H9 (cell line): ENCODE measurements around the gene PCSK6. TPM values are rescaled to one million over a fixed set of nuclear protein-coding genes. Genes with fewer than 3 reads are reported as not detected.

Experiments used
- DNase-seq: peaks from one replicate; pipeline ENCODE4 v3.0.0-alpha.2; 2017
- H2AFZ ChIP-seq: one replicate; pipeline ENCODE4 v1.6.1; 2013; ENCODE audit warnings: mild to moderate bottlenecking, low read length, control low read depth, moderate library complexity
- H2AK5ac ChIP-seq: 2 replicates; pipeline ENCODE4 v1.6.1; 2013; ENCODE audit warnings: low read length, control low read depth, mixed read lengths; ENCODE audit not compliant: insufficient read length
- H2BK120ac ChIP-seq: one replicate; pipeline ENCODE4 v1.6.1; 2013; ENCODE audit warnings: low read depth, mild to moderate bottlenecking, low read length, control low read depth, inconsistent platforms; ENCODE audit not compliant: poor library complexity, severe bottlenecking
- H2BK12ac ChIP-seq: 2 replicates; pipeline ENCODE4 v1.6.1; 2013; ENCODE audit warnings: low read length, control low read depth, mixed read lengths, low read depth; ENCODE audit not compliant: insufficient read length
- H2BK15ac ChIP-seq: 2 replicates; pipeline ENCODE4 v1.6.1; 2013; ENCODE audit warnings: low read depth, low read length, control low read depth
- H2BK20ac ChIP-seq: one replicate; pipeline ENCODE4 v1.6.1; 2013; ENCODE audit warnings: low read depth, mild to moderate bottlenecking, low read length, control low read depth, inconsistent platforms; ENCODE audit not compliant: poor library complexity, severe bottlenecking
- H2BK5ac ChIP-seq: 2 replicates; pipeline ENCODE4 v1.6.1; 2013; ENCODE audit warnings: low read length, control low read depth, mixed read lengths; ENCODE audit not compliant: insufficient read length
- H3K14ac ChIP-seq: 2 replicates; pipeline ENCODE4 v1.6.1; 2013; ENCODE audit warnings: low read length, control low read depth; ENCODE audit not compliant: insufficient read depth
- H3K18ac ChIP-seq: 2 replicates; pipeline ENCODE4 v1.6.1; 2013; ENCODE audit warnings: low read depth, mild to moderate bottlenecking, mixed read lengths, low read length, control low read depth; ENCODE audit not compliant: insufficient read length
- H3K23ac ChIP-seq: 2 replicates; pipeline ENCODE4 v1.6.1; 2013; ENCODE audit warnings: low read length, control low read depth, mixed read lengths, low read depth; ENCODE audit not compliant: insufficient read length
- H3K23me2 ChIP-seq: 2 replicates; pipeline ENCODE4 v1.6.1; 2013; ENCODE audit warnings: low read depth, mild to moderate bottlenecking, mixed read lengths, low read length, control low read depth; ENCODE audit not compliant: insufficient read length, poor library complexity, severe bottlenecking
- H3K27ac ChIP-seq: 2 replicates; pipeline ENCODE4 v1.5.1; 2013; ENCODE audit warnings: low read length, control low read depth, mixed read lengths, low read depth; ENCODE audit not compliant: insufficient read length
- H3K27me3 ChIP-seq: 2 replicates; pipeline ENCODE4 v1.6.1; 2013; ENCODE audit warnings: low read length, control low read depth, inconsistent platforms; ENCODE audit not compliant: insufficient read depth
- H3K4ac ChIP-seq: 2 replicates; pipeline ENCODE4 v1.6.1; 2013; ENCODE audit warnings: low read depth, mild to moderate bottlenecking, control low read depth, inconsistent platforms, low read length, moderate library complexity
- H3K4me1 ChIP-seq: 2 replicates; pipeline ENCODE4 v1.6.1; 2013; ENCODE audit warnings: low read length, control low read depth, inconsistent platforms; ENCODE audit not compliant: insufficient read depth
- H3K4me2 ChIP-seq: 2 replicates; pipeline ENCODE4 v1.6.1; 2013; ENCODE audit warnings: low read length, control low read depth, mixed read lengths; ENCODE audit not compliant: insufficient read length, insufficient read depth
- H3K56ac ChIP-seq: 2 replicates; pipeline ENCODE4 v1.6.1; 2013; ENCODE audit warnings: low read depth, mild to moderate bottlenecking, mixed read lengths, low read length, control low read depth; ENCODE audit not compliant: insufficient read length
- H3K79me1 ChIP-seq: 2 replicates; pipeline ENCODE4 v1.6.1; 2013; ENCODE audit warnings: low read depth, mild to moderate bottlenecking, moderate library complexity, low read length, control low read depth, inconsistent platforms; ENCODE audit not compliant: insufficient read depth, poor library complexity, severe bottlenecking
- H3K79me2 ChIP-seq: 2 replicates; pipeline ENCODE4 v1.6.1; 2013; ENCODE audit warnings: low read length, control low read depth, inconsistent platforms; ENCODE audit not compliant: insufficient read depth
- H3K9ac ChIP-seq: 2 replicates; pipeline ENCODE4 v1.6.1; 2013; ENCODE audit warnings: low read length, control low read depth, mixed read lengths; ENCODE audit not compliant: insufficient read length; ENCODE audit errors: extremely low read depth
- H3K9me3 ChIP-seq: one replicate; pipeline ENCODE4 v1.6.1; 2013; ENCODE audit warnings: low read depth, low read length, inconsistent platforms; ENCODE audit not compliant: control insufficient read depth
- H3T11ph ChIP-seq: one replicate; pipeline ENCODE4 v1.6.1; 2013; ENCODE audit warnings: mild to moderate bottlenecking, low read length, control low read depth, inconsistent platforms
- H4K20me1 ChIP-seq: one replicate; pipeline ENCODE4 v1.6.1; 2013; ENCODE audit not compliant: control insufficient read depth, insufficient read length, insufficient read depth
- H4K5ac ChIP-seq: 2 replicates; pipeline ENCODE4 v1.6.1; 2013; ENCODE audit warnings: low read depth, mild to moderate bottlenecking, mixed read lengths, low read length, control low read depth; ENCODE audit not compliant: insufficient read length
- H4K8ac ChIP-seq: replicated peaks from 2 replicates; pipeline ENCODE4 v1.6.1; 2013; ENCODE audit warnings: low read length, control low read depth, mixed read lengths, low read depth; ENCODE audit not compliant: insufficient read length
- H4K91ac ChIP-seq: 2 replicates; pipeline ENCODE4 v1.6.1; 2013; ENCODE audit warnings: low read depth, mild to moderate bottlenecking, moderate library complexity, mixed read lengths, low read length, control low read depth; ENCODE audit not compliant: insufficient read length
- H3K27ac Mint-ChIP-seq, 3 experiments: 2 replicates in 2 of 3; 3 replicates in 1 of 3; pipeline ENCODE4 v1.8.0; 2020 to 2021; ENCODE audit warnings: mixed read lengths in 3 of 3, mild to moderate bottlenecking in 1 of 3, moderate library complexity in 1 of 3
- H3K27me3 Mint-ChIP-seq: 2 replicates; pipeline ENCODE4 v1.8.0; 2021; ENCODE audit warnings: low read depth, mild to moderate bottlenecking, moderate library complexity, mixed read lengths
- H3K36me3 Mint-ChIP-seq, 3 experiments: 2 replicates in 2 of 3; 3 replicates in 1 of 3; pipeline ENCODE4 v1.8.0; 2020 to 2021; ENCODE audit warnings: low read depth in 3 of 3, mixed read lengths in 3 of 3; ENCODE audit not compliant: insufficient read depth in 1 of 3
- H3K4me1 Mint-ChIP-seq, 2 experiments: 2 replicates each; pipeline ENCODE4 v1.8.0; 2020; ENCODE audit warnings: mixed read lengths in 2 of 2
- H3K4me3 Mint-ChIP-seq, 2 experiments: 2 replicates in 1 of 2; 3 replicates in 1 of 2; pipeline ENCODE4 v1.8.0; 2020 to 2021; ENCODE audit warnings: mild to moderate bottlenecking in 2 of 2, mixed read lengths in 2 of 2, moderate library complexity in 1 of 2
- H3K9me3 Mint-ChIP-seq, 2 experiments: 2 replicates in 1 of 2; 3 replicates in 1 of 2; pipeline ENCODE4 v1.8.0; 2020; ENCODE audit warnings: mild to moderate bottlenecking in 2 of 2, mixed read lengths in 2 of 2, moderate library complexity in 1 of 2
- WGBS: extraction: QIAGEN DNeasy Blood & Tissue Kit; methylation state at CpG from one replicate; pipeline ENCODE4 v1.1.7; 2013; ENCODE audit warnings: missing lambda C conversion rate, low lambda C conversion rate, mixed read lengths; ENCODE audit not compliant: insufficient read length; ENCODE audit errors: extremely low coverage; 5-methylcytosine and 5-hydroxymethylcytosine counted together
- total RNA-seq: library from RNA; stranded (reverse); gene quantifications from 2 replicates; pipeline ENCODE4 v1.2.1, GENCODE V29; 2021
- TF ChIP-seq, protein P1 (sequence below): fragments of 200-600 bp; sonication (generic); conservative IDR thresholded peaks from 3 replicates; pipeline ENCODE4 v1.8.0; 2021; ENCODE audit warnings: antibody characterized with exemption, mild to moderate bottlenecking

Gene PCSK6
- total RNA-seq, 1 experiment from 2014 or later = 4.0 TPM

DNA sequence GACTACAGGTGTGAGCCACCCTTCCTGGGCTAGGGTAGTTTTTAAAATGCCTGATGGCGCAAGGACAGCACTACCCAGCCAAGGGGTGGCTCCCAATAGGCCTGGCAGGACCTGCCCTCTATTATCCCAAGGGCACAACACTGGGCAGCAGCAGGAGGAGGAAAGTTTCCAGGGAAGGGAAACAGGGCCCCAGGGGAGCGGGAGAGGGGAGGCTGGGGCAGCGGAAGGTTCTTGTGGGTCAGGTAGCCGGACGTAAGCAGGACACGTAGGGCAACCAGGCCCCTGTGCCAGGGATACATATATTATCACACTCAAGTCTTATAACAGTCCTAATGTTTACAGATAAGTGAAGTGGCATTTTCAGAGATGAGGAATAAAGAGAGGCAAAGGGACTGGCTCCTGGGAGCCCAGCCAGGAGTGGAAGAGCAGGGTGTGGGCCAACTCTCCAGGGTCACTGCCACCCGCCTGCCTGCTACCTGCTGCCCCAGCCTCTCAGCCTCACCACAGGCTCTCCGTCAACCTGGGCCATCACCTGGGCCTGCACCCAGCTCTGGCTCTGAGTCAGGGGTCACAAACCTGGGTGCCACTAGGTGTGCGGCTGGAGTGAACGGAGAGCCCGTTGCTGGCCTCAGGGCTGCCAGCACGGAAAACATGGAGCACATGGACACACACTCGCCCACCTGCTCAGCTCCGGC, 121.3 kb downstream of the PCSK6 start:
- peaks cover 3 to 14% of the 10 kb centered on the region in 2 experiments; a peak in 3 of 5 replicates for H3K9me3 Mint-ChIP-seq
- peaks cover 23 to 34% of the 10 kb centered on the region in 2 experiments for H3K4me1 Mint-ChIP-seq
- H4K8ac ChIP-seq = no peak overlapping the region
- no peak overlapping the region for H4K91ac ChIP-seq
- H3K4ac ChIP-seq = no peak overlapping the region
- H3K27me3 ChIP-seq = no peaks in the 10 kb centered on the region
- H2BK120ac ChIP-seq = no peak overlapping the region
- H3K18ac ChIP-seq = no peak overlapping the region
- no peak overlapping the region for H3K27ac Mint-ChIP-seq
- H2AK5ac ChIP-seq = no peak overlapping the region
- no peak overlapping the region for H4K5ac ChIP-seq
- no peak overlapping the region for H3K9ac ChIP-seq
- H3T11ph ChIP-seq = no peak overlapping the region
- H3K4me2 ChIP-seq = no peak overlapping the region
- H3K27me3 Mint-ChIP-seq = peaks cover 16% of the 10 kb centered on the region
- H2AFZ ChIP-seq = no peak overlapping the region
- no peaks in the 10 kb centered on the region for H3K79me2 ChIP-seq
- no peak overlapping the region for H3K4me3 Mint-ChIP-seq
- no peak overlapping the region for H2BK20ac ChIP-seq
- H3K14ac ChIP-seq = no peak overlapping the region
- TF ChIP-seq, protein P1, sequence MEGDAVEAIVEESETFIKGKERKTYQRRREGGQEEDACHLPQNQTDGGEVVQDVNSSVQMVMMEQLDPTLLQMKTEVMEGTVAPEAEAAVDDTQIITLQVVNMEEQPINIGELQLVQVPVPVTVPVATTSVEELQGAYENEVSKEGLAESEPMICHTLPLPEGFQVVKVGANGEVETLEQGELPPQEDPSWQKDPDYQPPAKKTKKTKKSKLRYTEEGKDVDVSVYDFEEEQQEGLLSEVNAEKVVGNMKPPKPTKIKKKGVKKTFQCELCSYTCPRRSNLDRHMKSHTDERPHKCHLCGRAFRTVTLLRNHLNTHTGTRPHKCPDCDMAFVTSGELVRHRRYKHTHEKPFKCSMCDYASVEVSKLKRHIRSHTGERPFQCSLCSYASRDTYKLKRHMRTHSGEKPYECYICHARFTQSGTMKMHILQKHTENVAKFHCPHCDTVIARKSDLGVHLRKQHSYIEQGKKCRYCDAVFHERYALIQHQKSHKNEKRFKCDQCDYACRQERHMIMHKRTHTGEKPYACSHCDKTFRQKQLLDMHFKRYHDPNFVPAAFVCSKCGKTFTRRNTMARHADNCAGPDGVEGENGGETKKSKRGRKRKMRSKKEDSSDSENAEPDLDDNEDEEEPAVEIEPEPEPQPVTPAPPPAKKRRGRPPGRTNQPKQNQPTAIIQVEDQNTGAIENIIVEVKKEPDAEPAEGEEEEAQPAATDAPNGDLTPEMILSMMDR = no peak
- H3K79me1 ChIP-seq = no peaks in the 10 kb centered on the region
- no peaks in the 10 kb centered on the region for H3K23me2 ChIP-seq
- DNase-seq = no peak
- no peak overlapping the region for H3K27ac ChIP-seq
- H2BK15ac ChIP-seq = no peak overlapping the region
- H3K23ac ChIP-seq = no peak overlapping the region
- peaks cover 1 to 11% (median 2%) of the 10 kb centered on the region in 3 experiments; a peak in 3 of 7 replicates for H3K36me3 Mint-ChIP-seq
- no CpG with 5 or more reads among the region's 14 CpGs for WGBS
- no peak overlapping the region for H2BK12ac ChIP-seq
- no peak overlapping the region for H2BK5ac ChIP-seq
- H3K56ac ChIP-seq = no peak overlapping the region
- no peaks in the 10 kb centered on the region for H3K9me3 ChIP-seq
- H3K4me1 ChIP-seq = peaks cover 4% of the 10 kb centered on the region; the same call in 1 of the 2 replicates
- no peaks in the 10 kb centered on the region for H4K20me1 ChIP-seq
